Stimulated activated CD4-positive, alpha-beta T cell treated with anti-CD3 and anti-CD28 coated beads, Interleukin-1b, Interleukin-23, amount 100 ng/mL, for 24 hours (primary cell): ENCODE results near the gene NOD1.
"Not testable (repeated sequence)": the region's sequence is repeated elsewhere in the genome, so short reads cannot be mapped to it uniquely, and the experiment has no call there.

Source experiments
- DNase-seq, 4 experiments: peaks; one replicate each; pipeline ENCODE4 v3.0.0-alpha.2; 2020; ENCODE audit warnings: low read depth in 4 of 4, low spot score in 1 of 4

NOD1 gene

GRCh38 chr7:30505174-30505697, 26.7 kb upstream of the NOD1 start:
- no peak for DNase-seq

GRCh38 chr7:30504301-30505173, 26.0 kb upstream of the NOD1 start, which contains the start of gene GGCT:
GGCT (minus strand) TSS chr7:30504829; CDS start chr7:30504709, 120 bp downstream.
- peak; percentile 86 to 96 (median 90) for DNase-seq

GRCh38 chr7:30503274-30504212, 25.0 kb upstream of the NOD1 start:
- no peak for DNase-seq

- no peak for DNase-seq
These were observed 24.1 kb upstream of the NOD1 start for GRCh38 chr7:30502470-30503251.

DNA sequence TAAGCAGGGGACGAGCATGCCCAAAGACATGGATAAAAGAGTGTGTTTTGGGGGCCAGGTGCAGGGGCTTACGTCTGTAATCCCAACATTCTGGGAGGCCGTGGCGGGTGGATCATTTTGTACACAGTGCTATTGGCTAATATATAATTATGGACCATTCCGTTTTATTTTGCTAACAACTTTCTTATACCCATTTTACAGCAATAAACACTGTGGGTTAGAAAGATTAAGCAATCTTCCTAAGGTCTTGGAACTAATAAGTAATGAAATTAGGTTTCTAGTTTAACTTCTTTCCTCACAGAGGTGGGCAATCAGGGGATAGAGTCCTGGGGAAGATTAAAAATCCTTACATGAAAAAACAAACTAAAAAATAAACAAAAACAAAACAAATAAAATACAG, 22.7 kb upstream of the NOD1 start:
- no peak for DNase-seq

DNA sequence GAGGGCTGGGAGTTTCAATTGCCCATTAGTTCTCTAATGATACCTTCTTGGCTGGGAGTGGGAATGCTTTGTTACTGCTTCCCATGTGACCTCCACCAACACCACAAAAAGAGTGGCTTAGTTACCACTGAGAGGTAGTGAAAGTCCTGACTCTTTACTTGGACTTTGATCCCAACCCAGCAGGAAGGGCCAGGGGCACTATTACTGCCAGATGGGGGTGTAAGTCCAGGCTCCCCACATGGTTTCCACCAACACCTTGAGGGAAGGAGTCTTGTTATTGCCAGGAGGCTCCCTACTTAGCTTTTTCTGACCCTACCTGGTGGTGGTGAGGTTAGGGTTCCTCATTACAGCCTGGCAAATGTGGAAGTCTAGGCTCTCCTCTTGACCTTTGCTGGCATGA, 14.6 kb upstream of the NOD1 start:
- no peak for DNase-seq

- no peak for DNase-seq
These were observed 12.8 kb upstream of the NOD1 start for GRCh38 chr7:30491417-30491816.

- DNase-seq: no peak
These were observed 8.8 kb upstream of the NOD1 start for GRCh38 chr7:30487371-30487770.

DNA sequence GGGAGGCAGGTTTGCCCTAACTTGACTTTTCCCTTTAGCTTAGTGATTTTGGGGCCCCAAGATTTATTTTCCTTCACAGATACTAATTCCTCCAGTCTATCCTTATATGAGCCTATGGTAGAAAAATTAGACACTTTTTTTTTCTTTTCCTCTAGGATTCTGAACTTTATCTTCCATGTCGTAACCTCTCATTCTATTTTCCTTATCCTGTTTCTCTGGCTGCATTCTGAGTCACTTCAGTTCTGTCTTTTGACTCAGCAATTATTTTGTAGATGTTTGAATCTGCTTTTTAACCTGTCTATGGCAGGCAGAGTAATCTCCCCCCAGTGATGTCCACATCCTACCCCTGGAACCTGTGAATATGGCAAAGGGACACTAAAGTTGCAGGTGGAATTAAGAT, 7.1 kb upstream of the NOD1 start:
- no peak for DNase-seq

DNA sequence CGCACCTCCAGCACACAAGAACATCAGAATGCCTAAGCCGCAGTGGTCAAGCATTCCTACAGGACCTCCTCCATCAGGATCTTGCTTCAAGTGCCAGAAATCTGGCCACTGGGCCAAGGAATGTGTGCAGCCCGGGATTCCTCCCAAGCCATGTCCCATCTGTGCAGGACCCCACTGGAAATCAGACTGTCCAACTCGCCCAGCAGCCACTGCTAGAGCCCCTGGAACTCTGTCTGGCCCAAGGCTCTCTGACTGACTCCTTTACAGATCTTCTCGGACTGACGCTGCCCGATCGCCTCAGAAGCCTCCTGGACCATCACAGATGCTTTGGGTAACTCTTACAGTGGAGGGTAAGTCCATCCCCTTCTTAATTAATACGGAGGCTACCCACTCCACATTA, 2.8 kb upstream of the NOD1 start:
- DNase-seq: not testable (repeated sequence)

- DNase-seq: no peak
These were observed 877 bp upstream of the NOD1 start for GRCh38 chr7:30479202-30480120.

DNA sequence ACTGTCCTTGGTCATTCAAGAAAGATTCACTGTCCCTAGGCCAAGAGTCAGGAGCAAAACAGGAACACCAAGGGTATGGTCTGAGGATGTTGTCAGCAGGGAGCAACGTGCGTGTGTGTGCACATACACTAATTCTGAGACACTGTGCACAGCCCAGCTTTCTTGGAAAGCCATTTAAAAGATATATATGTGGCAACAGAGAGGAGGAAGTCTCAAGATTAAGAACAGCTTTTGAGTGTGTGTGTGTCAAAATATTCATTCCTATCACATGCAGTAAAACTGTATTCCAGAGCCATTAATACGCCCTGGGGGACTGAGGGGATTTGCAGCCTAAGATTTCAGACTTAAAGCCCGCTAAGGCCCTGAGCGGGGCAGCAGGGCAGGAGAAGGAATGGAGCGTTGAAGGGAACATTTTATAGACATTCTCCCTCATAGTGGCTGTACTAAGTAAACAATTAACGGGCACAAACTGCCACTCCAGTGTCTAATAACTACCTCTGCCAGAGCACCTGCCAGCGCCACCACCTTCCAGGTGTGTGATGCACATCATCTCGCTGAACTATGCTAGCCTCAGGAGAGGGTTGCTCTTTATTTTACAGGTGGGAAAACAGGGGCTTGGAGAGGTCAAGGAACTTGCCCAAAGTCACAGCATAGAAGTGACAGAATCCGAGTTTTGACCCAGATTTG, 2.0 kb downstream of the NOD1 start:
- DNase-seq: no peak

DNA sequence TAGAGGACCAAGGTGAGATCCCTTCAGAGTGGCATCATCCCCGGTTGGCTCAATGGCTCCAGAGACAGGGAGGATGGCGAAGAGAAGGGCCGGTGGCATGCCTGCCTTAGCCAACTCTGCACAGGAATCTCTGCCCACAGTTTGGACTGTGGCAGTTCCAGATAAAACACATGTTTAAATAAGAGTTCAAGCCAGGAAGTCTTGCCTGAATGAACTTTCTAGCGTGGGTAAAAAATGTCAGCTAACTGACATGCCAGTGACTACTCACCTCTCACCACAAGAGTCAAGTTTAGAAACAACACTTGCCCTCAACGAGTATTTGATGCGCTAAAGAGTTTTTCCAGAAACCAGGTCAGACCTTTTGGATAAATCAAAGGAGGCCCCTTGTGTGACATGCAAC, 3.0 kb downstream of the NOD1 start:
- no peak for DNase-seq

DNA sequence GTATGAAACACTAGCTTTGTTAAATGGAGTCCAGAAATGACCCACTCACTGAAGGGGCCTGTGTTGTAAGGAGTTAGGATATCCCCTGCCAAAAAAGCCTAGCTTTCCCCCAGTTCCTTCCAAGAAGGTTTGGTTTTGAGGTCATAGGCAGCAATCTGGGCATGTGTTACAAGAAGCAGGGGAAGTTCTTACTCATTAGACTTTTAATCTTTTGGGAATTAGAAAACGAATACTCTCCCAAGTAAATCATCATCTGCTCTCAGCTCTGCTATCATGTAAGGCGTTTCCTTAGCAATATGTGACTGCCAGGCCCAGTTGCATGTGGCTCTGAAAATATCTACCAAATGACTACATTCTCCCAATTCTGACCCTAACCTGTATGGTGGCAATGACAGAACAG, 3.7 kb downstream of the NOD1 start:
- no peak for DNase-seq

DNA sequence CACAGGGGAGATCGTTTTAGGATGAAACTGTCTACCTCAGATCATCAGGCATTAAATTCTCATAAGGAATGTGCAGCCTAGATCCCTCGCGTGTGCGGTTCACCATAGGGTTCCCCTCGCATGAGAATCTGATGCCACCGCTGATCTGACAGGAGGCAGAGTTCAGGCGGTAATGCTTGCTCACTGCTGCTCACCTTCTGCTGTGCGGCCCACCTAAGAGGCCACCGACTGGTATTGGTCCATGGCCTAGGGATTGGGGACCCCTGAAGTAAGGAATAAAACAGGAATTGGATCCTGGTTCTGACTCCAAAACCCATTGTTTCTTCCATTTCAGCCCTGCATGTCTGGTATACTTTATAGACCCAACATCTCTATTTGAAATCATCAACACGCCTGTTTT, 4.1 kb downstream of the NOD1 start:
- no peak for DNase-seq

GRCh38 chr7:30473903-30474302, 4.7 kb downstream of the NOD1 start:
- DNase-seq: no peak

DNA sequence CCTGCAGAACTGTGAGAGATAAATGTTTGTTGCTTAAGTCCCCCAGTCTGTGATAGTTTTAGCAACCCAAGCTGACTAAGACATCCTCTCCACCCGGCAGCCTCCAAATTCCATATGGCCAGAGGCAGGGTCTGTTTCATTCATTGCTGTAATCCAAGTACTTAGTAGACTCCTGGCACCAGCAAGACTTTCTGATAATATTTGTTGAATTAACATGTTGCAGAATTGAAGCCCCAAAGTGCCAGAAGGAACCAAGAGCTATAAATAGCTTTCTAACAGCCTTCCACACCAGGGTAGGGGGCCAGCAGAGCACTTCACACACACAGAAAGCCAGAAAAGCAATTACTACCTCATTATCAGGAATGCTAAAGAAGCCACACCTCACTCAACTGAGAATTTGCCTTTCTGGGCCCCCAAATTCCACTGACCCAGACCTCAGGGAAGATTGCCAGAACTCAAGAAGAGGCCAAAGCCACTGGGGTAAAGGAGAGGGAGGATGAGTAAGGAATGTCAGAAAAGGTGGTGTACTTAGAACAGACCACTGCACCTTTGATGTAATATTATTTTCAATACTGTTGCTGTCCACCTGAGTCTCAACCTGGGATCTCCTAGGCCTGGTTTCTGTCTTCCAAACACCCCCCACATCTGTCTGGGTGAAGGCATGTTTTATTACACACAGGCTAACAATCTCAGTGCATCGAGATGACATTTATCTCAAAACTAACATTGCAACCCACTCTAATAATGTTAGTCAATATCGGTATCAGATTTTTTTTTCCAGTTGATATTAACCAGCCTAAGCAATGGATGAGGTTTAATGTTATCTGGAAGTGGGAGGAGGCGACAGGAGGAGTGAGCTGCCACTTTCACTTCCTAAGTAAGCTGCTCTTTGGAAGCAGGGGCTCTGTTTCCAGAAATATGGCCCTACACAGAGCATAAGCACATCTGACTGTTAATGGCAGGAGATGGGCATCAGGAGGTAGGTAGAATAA, 5.5 kb downstream of the NOD1 start:
- no peak for DNase-seq
